IMR-90 (cell line): ENCODE data around the gene THRAP3. TPM values are rescaled to one million over a fixed set of nuclear protein-coding genes. Genes with fewer than 3 reads are reported as not detected.

Source experiments
- ATAC-seq: fragments of 200-7000 bp; cut with Tn5 transposase; 2 replicates; pipeline ENCODE4 v1.9.1; 2020; ENCODE audit warnings: low read depth, mild to moderate bottlenecking, moderate library complexity
- BruUV-seq: library from RNA; stranded (reverse); fragments of 400-500 nt; replicated peaks from 2 replicates; lab custom pipeline; 2021; lab: Mats Ljungman, UMichigan
- CTCF ChIA-PET: fragments of 300-600 bp; formaldehyde crosslinking; extraction: SDS; loops from one replicate; lab custom pipeline; 2021; ENCODE audit warnings: antibody characterized with exemption; lab: Yijun Ruan, JAX
- POLR2A ChIA-PET: fragments of 300-600 bp; sonication (Branson Sonifier 250); formaldehyde crosslinking; loops from one replicate; lab custom pipeline; 2022; ENCODE audit warnings: antibody characterized with exemption; ENCODE audit not compliant: unreplicated experiment; lab: Charles Lee
- DNase-seq: peaks from one replicate; pipeline ENCODE4 v3.0.0; 2013
- H2AFZ ChIP-seq: replicated peaks from 2 replicates; pipeline ENCODE3; 2013; ENCODE audit warnings: low read length, mild to moderate bottlenecking; ENCODE audit not compliant: poor library complexity
- H2AK5ac ChIP-seq: 2 replicates; pipeline ENCODE4 v1.6.1; 2013; ENCODE audit warnings: low read depth, low read length, inconsistent platforms
- H2AK9ac ChIP-seq: replicated peaks from 2 replicates; pipeline ENCODE3; 2013; ENCODE audit warnings: mild to moderate bottlenecking, low read depth, low read length, moderate library complexity; ENCODE audit not compliant: poor library complexity
- H2BK120ac ChIP-seq: 2 replicates; pipeline ENCODE4 v1.6.1; 2013; ENCODE audit warnings: low read depth, low read length, inconsistent platforms
- H2BK15ac ChIP-seq: 3 replicates; pipeline ENCODE4 v1.6.1; 2013; ENCODE audit warnings: low read depth, low read length, inconsistent platforms
- H2BK20ac ChIP-seq: 2 replicates; pipeline ENCODE4 v1.6.1; 2013; ENCODE audit warnings: low read depth, mild to moderate bottlenecking, inconsistent platforms, low read length, moderate library complexity
- H2BK5ac ChIP-seq: 2 replicates; pipeline ENCODE4 v1.6.1; 2013; ENCODE audit warnings: mild to moderate bottlenecking, low read depth, low read length, inconsistent platforms; ENCODE audit not compliant: poor library complexity, severe bottlenecking
- H3K14ac ChIP-seq: replicated peaks from 2 replicates; pipeline ENCODE4 v1.6.1; 2013; ENCODE audit warnings: low read depth, low read length, inconsistent platforms
- H3K18ac ChIP-seq: 2 replicates; pipeline ENCODE4 v1.6.1; 2013; ENCODE audit warnings: low read depth, low read length, control low read depth
- H3K23ac ChIP-seq: 2 replicates; pipeline ENCODE4 v1.6.1; 2013; ENCODE audit warnings: low read depth, low read length, inconsistent platforms
- H3K27ac ChIP-seq: 2 replicates; pipeline ENCODE4 v1.5.1; 2013; ENCODE audit warnings: mild to moderate bottlenecking, control low read depth, low read length; ENCODE audit not compliant: insufficient read depth
- H3K27me3 ChIP-seq: 2 replicates; pipeline ENCODE4 v1.6.1; 2013; ENCODE audit warnings: low read length; ENCODE audit not compliant: control insufficient read depth, insufficient read depth
- H3K36me3 ChIP-seq: 2 replicates; pipeline ENCODE4 v1.6.1; 2013; ENCODE audit warnings: low read length, mixed read lengths; ENCODE audit not compliant: control insufficient read depth, insufficient read depth
- H3K4ac ChIP-seq: 2 replicates; pipeline ENCODE4 v1.6.1; 2013; ENCODE audit warnings: low read depth, low read length, inconsistent platforms
- H3K4me1 ChIP-seq: 2 replicates; pipeline ENCODE4 v1.6.1; 2013; ENCODE audit warnings: low read length, mixed read lengths; ENCODE audit not compliant: control insufficient read depth, insufficient read depth
- H3K4me2 ChIP-seq: 2 replicates; pipeline ENCODE4 v1.6.1; 2013; ENCODE audit warnings: low read depth, mild to moderate bottlenecking, control low read depth, low read length, moderate library complexity
- H3K4me3 ChIP-seq: 2 replicates; pipeline ENCODE4 v1.5.1; 2013; ENCODE audit warnings: low read depth, mild to moderate bottlenecking, control low read depth, low read length, moderate library complexity; ENCODE audit not compliant: insufficient read depth
- H3K56ac ChIP-seq: 2 replicates; pipeline ENCODE4 v1.6.1; 2013; ENCODE audit warnings: low read length, inconsistent platforms; ENCODE audit not compliant: insufficient read depth; ENCODE audit errors: extremely low read depth
- H3K79me1 ChIP-seq, 2 experiments: 2 replicates each; pipeline ENCODE4 v1.6.1; 2013; ENCODE audit warnings: low read length in 2 of 2, inconsistent platforms in 1 of 2, low read depth in 1 of 2
- H3K9ac ChIP-seq: 2 replicates; pipeline ENCODE4 v1.6.1; 2013; ENCODE audit warnings: low read depth, low read length, control low read depth
- H3K9me1 ChIP-seq: 2 replicates; pipeline ENCODE4 v1.6.1; 2013; ENCODE audit warnings: low read length, inconsistent platforms; ENCODE audit not compliant: insufficient read depth
- H3K9me3 ChIP-seq: 2 replicates; pipeline ENCODE4 v1.6.1; 2013; ENCODE audit warnings: low read length; ENCODE audit not compliant: control insufficient read depth, insufficient read depth
- H4K20me1 ChIP-seq: 2 replicates; pipeline ENCODE4 v1.6.1; 2013; ENCODE audit warnings: low read length, inconsistent platforms; ENCODE audit not compliant: insufficient read depth
- H4K5ac ChIP-seq: 2 replicates; pipeline ENCODE4 v1.6.1; 2013; ENCODE audit warnings: mild to moderate bottlenecking, low read depth, low read length, control low read depth
- H4K8ac ChIP-seq, 2 experiments: 2 replicates each; pipeline ENCODE4 v1.6.1; 2013; ENCODE audit warnings: low read depth in 2 of 2, low read length in 2 of 2, control low read depth in 1 of 2, inconsistent platforms in 1 of 2
- H4K91ac ChIP-seq: 2 replicates; pipeline ENCODE4 v1.6.1; 2013; ENCODE audit warnings: low read depth, low read length, inconsistent platforms; ENCODE audit not compliant: insufficient read depth
- BHLHE40 ChIP-seq: fragments of 150-350 bp; IDR thresholded peaks from 2 replicates; pipeline ENCODE4 v1.6.1; 2016; ENCODE audit warnings: mild to moderate bottlenecking, low read depth, low read length
- MXI1 ChIP-seq: IDR thresholded peaks from 2 replicates; pipeline ENCODE4 v1.6.1; 2012; ENCODE audit warnings: low read depth, mild to moderate bottlenecking, low read length, moderate library complexity, borderline replicate concordance
- WGBS, 2 experiments: methylation state at CpG; one replicate each; pipeline versions ENCODE4 v1.1.5 to v1.1.7; 2013; ENCODE audit warnings: missing lambda C conversion rate in 2 of 2; ENCODE audit not compliant: insufficient read length in 1 of 2; ENCODE audit errors: extremely low coverage in 2 of 2; 5-methylcytosine and 5-hydroxymethylcytosine counted together
- dilution Hi-C: fragments of 300-500 bp; cut with HindIII; formaldehyde crosslinking; loops from one replicate; pipeline ENCODE4 v1.14.3; 2018; ENCODE audit warnings: low sequenced_read_pairs; ENCODE audit not compliant: unreplicated experiment
- in situ Hi-C: fragments of 300-500 bp; cut with MboI; formaldehyde crosslinking; loops from 3 replicates; pipeline ENCODE4 v1.14.3; 2019; ENCODE audit warnings: low sequenced_read_pairs, inconsistent platforms, mixed read lengths
- intact Hi-C: fragments of 100-400 bp; cut with micrococcal nuclease; formaldehyde crosslinking; loops from 2 replicates; pipeline ENCODE4 v1.10.0; 2022
- polyA plus RNA-seq, 3 experiments: library from polyadenylated mRNA; depleted of rRNA; stranded (reverse); fragments of >200 nt; gene quantifications; 2 replicates each; pipeline ENCODE4 v1.2.3, GENCODE V29; 2012; ENCODE audit warnings: low replicate concordance in 1 of 3
- total RNA-seq: library from RNA; depleted of rRNA; stranded (reverse); fragments of >200 nt; gene quantifications from 2 replicates; pipeline ENCODE4 v1.2.3, GENCODE V29; 2012
- TF ChIP-seq, protein P1 (sequence below): fragments of 150-350 bp; IDR thresholded peaks from 2 replicates; pipeline ENCODE4 v1.6.1; 2017; ENCODE audit warnings: mild to moderate bottlenecking, antibody characterized with exemption, low read length, low read depth

Gene THRAP3
- total and polyA plus RNA-seq, 2 of the 4 experiments (the other 2 are of a cell fraction): 60.6 to 66.5 TPM

DNA sequence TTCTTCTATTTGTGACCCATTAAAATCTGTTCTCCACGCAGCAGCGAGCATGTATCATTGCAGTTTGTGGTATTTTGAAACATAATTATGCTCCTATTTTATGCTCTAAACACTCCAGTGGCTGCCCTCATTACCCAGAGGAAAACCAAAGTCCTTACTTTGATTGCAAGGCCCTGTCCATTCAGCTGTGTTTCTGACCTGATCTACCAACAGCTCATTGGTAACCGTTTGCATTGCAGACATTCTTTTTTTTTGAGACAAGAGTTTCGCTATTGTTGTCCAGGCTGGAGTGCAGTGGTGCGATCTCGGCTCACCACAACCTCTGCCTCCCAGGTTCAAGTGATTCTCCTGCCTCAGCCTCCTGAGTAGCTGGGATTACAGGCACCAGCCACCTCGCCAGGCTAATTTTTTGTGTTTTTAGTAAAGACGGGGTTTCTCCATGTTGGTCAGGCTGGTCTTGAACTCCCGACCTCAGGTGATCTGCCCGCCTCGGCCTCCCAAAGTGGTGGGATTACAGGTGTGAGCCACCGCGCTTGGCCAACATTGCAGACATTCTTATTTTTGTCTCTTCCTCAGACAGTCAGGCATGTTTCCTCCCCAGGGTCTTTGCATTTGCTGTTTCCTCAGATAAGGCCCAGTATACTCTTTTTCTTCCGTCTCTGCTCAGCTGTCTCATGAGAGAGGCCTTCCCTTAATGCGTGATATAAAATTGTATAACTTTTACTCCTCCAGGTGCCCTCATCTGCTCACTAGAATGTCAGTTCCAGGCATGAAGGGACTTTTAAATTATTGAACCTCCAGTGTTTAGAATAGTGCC lies 32.5 kb downstream of the THRAP3 start:
- in situ Hi-C loops: no loop called here

More for the DNA sequence above, 32.5 kb downstream of the THRAP3 start:
- H3K27ac ChIP-seq: no peak overlapping the region
- no peak overlapping the region for H2BK5ac ChIP-seq
- H3K4me1 ChIP-seq: peaks cover 14% of the 10 kb centered on the region
- ChIA-PET POLR2A (no interaction called here), CTCF (no interaction called here)
- WGBS, 2 experiments: 70% methylated on average over 2 of the region's 15 CpGs; no CpG with 5 or more reads in 1 of the 2 experiments
- DNase-seq (no peak), ATAC-seq (no peak)
- no peak overlapping the region for H2AK5ac ChIP-seq
- H3K9ac ChIP-seq: no peak overlapping the region
- H4K20me1 ChIP-seq: peaks cover 80% of the 10 kb centered on the region
- no peak overlapping the region for H3K4ac ChIP-seq
- no peak overlapping the region for H2BK120ac ChIP-seq
- no peak overlapping the region for H2BK15ac ChIP-seq
- H3K9me3 ChIP-seq: no peaks in the 10 kb centered on the region
- H3K79me1 ChIP-seq: peaks cover 11 to 68% of the 10 kb centered on the region in 2 experiments; a peak in 3 of 4 replicates
- TF ChIP-seq, protein P1, sequence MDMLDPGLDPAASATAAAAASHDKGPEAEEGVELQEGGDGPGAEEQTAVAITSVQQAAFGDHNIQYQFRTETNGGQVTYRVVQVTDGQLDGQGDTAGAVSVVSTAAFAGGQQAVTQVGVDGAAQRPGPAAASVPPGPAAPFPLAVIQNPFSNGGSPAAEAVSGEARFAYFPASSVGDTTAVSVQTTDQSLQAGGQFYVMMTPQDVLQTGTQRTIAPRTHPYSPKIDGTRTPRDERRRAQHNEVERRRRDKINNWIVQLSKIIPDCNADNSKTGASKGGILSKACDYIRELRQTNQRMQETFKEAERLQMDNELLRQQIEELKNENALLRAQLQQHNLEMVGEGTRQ: no peak
- no peak for TF ChIP-seq BHLHE40
- TF ChIP-seq MXI1: no peak
- no TSS peak for BruUV-seq
- intact Hi-C loops (no loop called here), dilution Hi-C loops (no loop called here)
- no peak overlapping the region for H3K4me2 ChIP-seq
- no peak overlapping the region for H4K8ac ChIP-seq
- no peak overlapping the region for H2BK20ac ChIP-seq
- peaks cover 19% of the 10 kb centered on the region; the same call in 1 of the 2 replicates for H3K9me1 ChIP-seq
- H3K36me3 ChIP-seq: peaks cover 5% of the 10 kb centered on the region
- no peak overlapping the region for H4K5ac ChIP-seq
- no peak overlapping the region for H3K56ac ChIP-seq
- H2AFZ ChIP-seq: no peak overlapping the region
- no peak overlapping the region for H3K23ac ChIP-seq
- H4K91ac ChIP-seq: no peak overlapping the region
- H3K18ac ChIP-seq: no peak overlapping the region
- no peaks in the 10 kb centered on the region for H3K27me3 ChIP-seq
- no peak overlapping the region for H2AK9ac ChIP-seq
- H3K14ac ChIP-seq: no peak overlapping the region
- H3K4me3 ChIP-seq: no peak overlapping the region
